ENCODE results near the gene IFT27.
"Not testable (repeated sequence)": the region's sequence is repeated elsewhere in the genome, so short reads cannot be mapped to it uniquely, and the experiment has no call there.

The IFT27 gene

GRCh38 chr22:36743011-36743410 is 32.9 kb downstream of the IFT27 start:
- no peak for DNase-seq

- DNase-seq = no peak
Measured at GRCh38 chr22:36741968-36742367, 34.0 kb downstream of the IFT27 start.

- DNase-seq = peak; percentile 27
Measured at GRCh38 chr22:36741204-36741793, 34.6 kb downstream of the IFT27 start.

- DNase-seq = no peak
Measured at GRCh38 chr22:36740716-36741115, 35.2 kb downstream of the IFT27 start.

GRCh38 chr22:36739185-36739584 is 36.7 kb downstream of the IFT27 start:
- DNase-seq = no peak

GRCh38 chr22:36738416-36739020 is 37.4 kb downstream of the IFT27 start:
- DNase-seq = no peak

GRCh38 chr22:36737776-36738175 is 38.1 kb downstream of the IFT27 start:
- no peak for DNase-seq

- no peak for DNase-seq
Measured at GRCh38 chr22:36736701-36737320, 39.1 kb downstream of the IFT27 start.

GRCh38 chr22:36734171-36735058 is 41.5 kb downstream of the IFT27 start:
- DNase-seq = no peak

- DNase-seq = no peak
Measured at GRCh38 chr22:36733271-36733670, 42.6 kb downstream of the IFT27 start.

GRCh38 chr22:36732609-36733008 is 43.3 kb downstream of the IFT27 start:
- no peak for DNase-seq

- DNase-seq = no peak
Measured at GRCh38 chr22:36731916-36732315, 44.0 kb downstream of the IFT27 start.

GRCh38 chr22:36731321-36731720 is 44.6 kb downstream of the IFT27 start:
- DNase-seq = not testable (repeated sequence)

GRCh38 chr22:36730176-36730858 is 45.6 kb downstream of the IFT27 start:
- no peak for DNase-seq

GRCh38 chr22:36729321-36729720 is 46.6 kb downstream of the IFT27 start:
- DNase-seq = no peak

GRCh38 chr22:36728505-36728904 is 47.4 kb downstream of the IFT27 start:
- DNase-seq = no peak

GRCh38 chr22:36727927-36728488 is 47.9 kb downstream of the IFT27 start:
- no peak for DNase-seq

- DNase-seq = no peak
Measured at GRCh38 chr22:36727110-36727509, 48.8 kb downstream of the IFT27 start.

- DNase-seq = no peak
Measured at GRCh38 chr22:36726007-36726380, 49.9 kb downstream of the IFT27 start.

GRCh38 chr22:36725366-36726006 is 50.4 kb downstream of the IFT27 start:
- DNase-seq = no peak

GRCh38 chr22:36724836-36725235 is 51.1 kb downstream of the IFT27 start:
- no peak for DNase-seq

- no peak for DNase-seq
Measured at GRCh38 chr22:36722055-36722454, 53.9 kb downstream of the IFT27 start.

All from hematopoietic multipotent progenitor cell treated with erythropoietin and hydrocortisone succinate and interleukin-3 and kit ligand, for 8 days (in vitro differentiated cells).